OCI-LY1 (cell line): ENCODE measurements around the gene JAGN1.

Experiments used
- EZH2 ChIP-seq: fragments of 200-600 bp; sonication (generic), shearing (Covaris generic); IDR thresholded peaks from 2 replicates; pipeline ENCODE4 v1.8.0; 2017; ENCODE audit warnings: borderline replicate concordance, mixed run types, mild to moderate bottlenecking, antibody characterized with exemption, low read length, moderate library complexity, mixed read lengths
- TF ChIP-seq, protein P1 (sequence below): fragments of 200-600 bp; sonication (generic), shearing (Covaris generic); IDR thresholded peaks from 2 replicates; pipeline ENCODE4 v1.5.1; 2017; ENCODE audit warnings: mild to moderate bottlenecking, antibody characterized with exemption, low read length, moderate library complexity, mixed read lengths

GRCh38 chr3:9915254-9916141, 25.1 kb downstream of the JAGN1 start:
- TF ChIP-seq EZH2, result no peak
- TF ChIP-seq, protein P1, sequence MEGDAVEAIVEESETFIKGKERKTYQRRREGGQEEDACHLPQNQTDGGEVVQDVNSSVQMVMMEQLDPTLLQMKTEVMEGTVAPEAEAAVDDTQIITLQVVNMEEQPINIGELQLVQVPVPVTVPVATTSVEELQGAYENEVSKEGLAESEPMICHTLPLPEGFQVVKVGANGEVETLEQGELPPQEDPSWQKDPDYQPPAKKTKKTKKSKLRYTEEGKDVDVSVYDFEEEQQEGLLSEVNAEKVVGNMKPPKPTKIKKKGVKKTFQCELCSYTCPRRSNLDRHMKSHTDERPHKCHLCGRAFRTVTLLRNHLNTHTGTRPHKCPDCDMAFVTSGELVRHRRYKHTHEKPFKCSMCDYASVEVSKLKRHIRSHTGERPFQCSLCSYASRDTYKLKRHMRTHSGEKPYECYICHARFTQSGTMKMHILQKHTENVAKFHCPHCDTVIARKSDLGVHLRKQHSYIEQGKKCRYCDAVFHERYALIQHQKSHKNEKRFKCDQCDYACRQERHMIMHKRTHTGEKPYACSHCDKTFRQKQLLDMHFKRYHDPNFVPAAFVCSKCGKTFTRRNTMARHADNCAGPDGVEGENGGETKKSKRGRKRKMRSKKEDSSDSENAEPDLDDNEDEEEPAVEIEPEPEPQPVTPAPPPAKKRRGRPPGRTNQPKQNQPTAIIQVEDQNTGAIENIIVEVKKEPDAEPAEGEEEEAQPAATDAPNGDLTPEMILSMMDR, result no peak
